ENCODE results near the gene PPBP.

Gene PPBP

DNA sequence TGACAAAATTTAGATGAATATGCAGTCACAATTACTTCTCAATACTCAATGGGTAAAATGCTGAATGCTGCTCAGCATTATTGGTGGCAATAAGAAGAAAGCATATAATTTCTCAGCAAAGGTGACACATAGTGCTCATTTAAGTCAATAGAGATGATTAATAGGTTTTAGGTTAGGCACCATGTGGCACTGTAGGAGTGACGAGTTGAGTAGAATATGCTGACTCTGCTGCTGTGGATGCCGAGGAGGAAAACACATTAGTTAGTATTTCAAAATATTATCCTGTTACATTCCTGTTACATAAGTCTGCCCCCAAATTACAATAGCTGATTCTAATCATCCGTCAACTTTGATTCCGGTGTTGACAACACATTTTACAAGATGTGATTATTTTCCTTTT is 24.1 kb upstream of the PPBP start:
- H3K9ac ChIP-seq (ENCODE audit: low read length): no peak overlapping the region
- H3F3A ChIP-seq (ENCODE audit: insufficient read depth): no peaks in the 10 kb centered on the region
- no peaks in the 10 kb centered on the region for H3K27me3 ChIP-seq (ENCODE audit: low read length)
- TF ChIP-seq, protein P1, sequence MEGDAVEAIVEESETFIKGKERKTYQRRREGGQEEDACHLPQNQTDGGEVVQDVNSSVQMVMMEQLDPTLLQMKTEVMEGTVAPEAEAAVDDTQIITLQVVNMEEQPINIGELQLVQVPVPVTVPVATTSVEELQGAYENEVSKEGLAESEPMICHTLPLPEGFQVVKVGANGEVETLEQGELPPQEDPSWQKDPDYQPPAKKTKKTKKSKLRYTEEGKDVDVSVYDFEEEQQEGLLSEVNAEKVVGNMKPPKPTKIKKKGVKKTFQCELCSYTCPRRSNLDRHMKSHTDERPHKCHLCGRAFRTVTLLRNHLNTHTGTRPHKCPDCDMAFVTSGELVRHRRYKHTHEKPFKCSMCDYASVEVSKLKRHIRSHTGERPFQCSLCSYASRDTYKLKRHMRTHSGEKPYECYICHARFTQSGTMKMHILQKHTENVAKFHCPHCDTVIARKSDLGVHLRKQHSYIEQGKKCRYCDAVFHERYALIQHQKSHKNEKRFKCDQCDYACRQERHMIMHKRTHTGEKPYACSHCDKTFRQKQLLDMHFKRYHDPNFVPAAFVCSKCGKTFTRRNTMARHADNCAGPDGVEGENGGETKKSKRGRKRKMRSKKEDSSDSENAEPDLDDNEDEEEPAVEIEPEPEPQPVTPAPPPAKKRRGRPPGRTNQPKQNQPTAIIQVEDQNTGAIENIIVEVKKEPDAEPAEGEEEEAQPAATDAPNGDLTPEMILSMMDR (IDR thresholded peaks at IDR 0.05; ENCODE audit: insufficient read depth, low read length, poor library complexity, severe bottlenecking): no peak
- no peak for TF ChIP-seq EZH2phosphoT487 (conservative IDR thresholded peaks at IDR 0.05; ENCODE audit: low read length)
- no peak overlapping the region for H2AFZ ChIP-seq (ENCODE audit: low read depth, low read length, severe bottlenecking)
- H3K36me3 ChIP-seq (ENCODE audit: low read length): no peaks in the 10 kb centered on the region
- no peak overlapping the region for H3K27ac ChIP-seq (ENCODE audit: low read depth, low read length)
- no peak overlapping the region for H3K4me2 ChIP-seq (ENCODE audit: low read depth, low read length, poor library complexity, severe bottlenecking)
- H3K9me3 ChIP-seq (ENCODE audit: insufficient read depth, low read length): no peaks in the 10 kb centered on the region
- no peaks in the 10 kb centered on the region for H3K79me2 ChIP-seq (ENCODE audit: insufficient read depth, low read length)
- H3K4me3 ChIP-seq (ENCODE audit: insufficient read depth, low read length, poor library complexity, severe bottlenecking): no peak overlapping the region
- H4K20me1 ChIP-seq (ENCODE audit: low read depth, low read length): no peaks in the 10 kb centered on the region
- H3K9me2 ChIP-seq (replicated peaks; ENCODE audit: insufficient read depth, low read length): no peaks in the 10 kb centered on the region

DNA sequence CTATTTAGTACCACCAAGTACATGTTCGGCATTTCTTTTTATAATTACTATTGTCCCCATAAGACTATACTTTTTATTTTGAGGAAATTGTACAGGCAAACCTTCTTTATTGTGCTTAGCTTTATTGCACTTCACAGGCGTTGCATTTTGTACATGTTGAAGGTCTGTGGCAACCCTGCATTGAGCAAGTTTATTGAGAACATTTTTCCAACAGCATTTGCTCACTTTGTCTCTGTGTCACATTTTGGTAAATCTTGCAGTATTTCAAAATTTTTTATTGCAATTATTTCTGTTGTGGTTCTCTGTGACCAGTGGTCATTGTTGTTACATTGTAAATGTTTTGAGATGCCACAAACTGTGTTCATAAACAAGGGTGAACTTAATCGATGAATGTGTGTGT is 21.3 kb upstream of the PPBP start:
- H2AFZ ChIP-seq (ENCODE audit: low read depth, low read length, severe bottlenecking): no peak overlapping the region
- H3K9ac ChIP-seq (ENCODE audit: low read length): no peak overlapping the region
- H3K36me3 ChIP-seq (ENCODE audit: low read length): no peaks in the 10 kb centered on the region
- H3K27me3 ChIP-seq (ENCODE audit: low read length): no peaks in the 10 kb centered on the region
- H3F3A ChIP-seq (ENCODE audit: insufficient read depth): no peaks in the 10 kb centered on the region
- no peak overlapping the region for H3K4me2 ChIP-seq (ENCODE audit: low read depth, low read length, poor library complexity, severe bottlenecking)
- TF ChIP-seq EZH2phosphoT487 (conservative IDR thresholded peaks at IDR 0.05; ENCODE audit: low read length): no peak
- no peak overlapping the region for H3K4me3 ChIP-seq (ENCODE audit: insufficient read depth, low read length, poor library complexity, severe bottlenecking)
- H3K79me2 ChIP-seq (ENCODE audit: insufficient read depth, low read length): no peaks in the 10 kb centered on the region
- H3K27ac ChIP-seq (ENCODE audit: low read depth, low read length): no peak overlapping the region
- H3K9me3 ChIP-seq (ENCODE audit: insufficient read depth, low read length): no peaks in the 10 kb centered on the region
- H4K20me1 ChIP-seq (ENCODE audit: low read depth, low read length): no peaks in the 10 kb centered on the region
- no peaks in the 10 kb centered on the region for H3K9me2 ChIP-seq (replicated peaks; ENCODE audit: insufficient read depth, low read length)

DNA sequence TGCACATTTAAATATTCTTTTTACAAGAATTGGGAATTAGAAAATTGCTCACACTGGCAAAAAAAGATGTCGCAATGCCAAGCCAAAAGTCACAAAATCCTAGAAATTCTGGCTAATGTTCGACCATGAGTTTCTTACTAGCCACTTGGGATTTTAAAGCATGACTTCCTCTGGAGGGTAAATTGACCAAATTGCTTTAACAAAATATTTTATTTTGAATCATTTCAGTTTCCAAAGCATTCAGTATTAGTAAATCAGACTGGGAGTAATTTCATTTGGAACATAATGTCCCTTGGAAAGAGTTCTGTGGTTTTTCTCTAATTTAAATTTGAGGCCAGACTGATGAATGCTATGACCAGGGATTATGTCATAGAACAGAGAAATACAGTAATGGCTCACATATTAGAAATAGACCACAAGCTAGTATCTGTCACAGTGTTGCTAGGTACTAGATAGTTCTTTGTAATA is 18.1 kb upstream of the PPBP start:
- Histone ChIP-seq H3K9me3 (ENCODE audit: insufficient read depth, low read length) (no peaks in the 10 kb centered on the region), H3K79me2 (ENCODE audit: insufficient read depth, low read length) (no peaks in the 10 kb centered on the region), H3K27ac (ENCODE audit: low read depth, low read length) (no peak overlapping the region), H3K4me3 (ENCODE audit: insufficient read depth, low read length, poor library complexity, severe bottlenecking) (no peak overlapping the region), H3K4me2 (ENCODE audit: low read depth, low read length, poor library complexity, severe bottlenecking) (no peak overlapping the region), H2AFZ (ENCODE audit: low read depth, low read length, severe bottlenecking) (no peak overlapping the region), H3F3A (ENCODE audit: insufficient read depth) (no peaks in the 10 kb centered on the region), H4K20me1 (ENCODE audit: low read depth, low read length) (no peaks in the 10 kb centered on the region), H3K27me3 (ENCODE audit: low read length) (no peaks in the 10 kb centered on the region), H3K36me3 (ENCODE audit: low read length) (no peaks in the 10 kb centered on the region), H3K9me2 (replicated peaks; ENCODE audit: insufficient read depth, low read length) (no peaks in the 10 kb centered on the region), H3K9ac (ENCODE audit: low read length) (no peak overlapping the region)
- TF ChIP-seq, protein P1 (IDR thresholded peaks at IDR 0.05; ENCODE audit: insufficient read depth, low read length, poor library complexity, severe bottlenecking): no peak
- no peak for TF ChIP-seq EZH2phosphoT487 (conservative IDR thresholded peaks at IDR 0.05; ENCODE audit: low read length)

DNA sequence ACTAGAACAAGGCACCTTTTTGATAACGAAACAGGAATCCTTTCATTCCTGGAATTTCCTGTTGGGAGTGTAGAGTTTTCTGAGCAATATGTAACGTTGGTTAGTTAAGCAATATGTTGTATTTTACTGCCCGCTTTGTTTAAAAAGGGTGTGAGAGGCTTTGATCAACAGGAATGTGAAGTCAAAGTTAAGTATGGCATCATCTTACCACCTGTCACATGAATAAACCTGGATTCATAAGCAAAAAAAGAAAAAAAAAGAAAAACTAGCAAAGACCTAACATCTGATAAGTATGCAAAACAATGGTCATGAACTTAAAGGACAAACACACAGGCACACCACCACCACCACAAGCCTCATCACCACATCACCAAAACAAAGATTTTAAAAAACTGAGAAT is 17.5 kb upstream of the PPBP start:
- Histone ChIP-seq H3F3A (ENCODE audit: insufficient read depth) (no peaks in the 10 kb centered on the region), H3K4me2 (ENCODE audit: low read depth, low read length, poor library complexity, severe bottlenecking) (no peak overlapping the region)

More for the DNA sequence above, 17.5 kb upstream of the PPBP start:
- no peaks in the 10 kb centered on the region for H4K20me1 ChIP-seq (ENCODE audit: low read depth, low read length)
- no peaks in the 10 kb centered on the region for H3K27me3 ChIP-seq (ENCODE audit: low read length)
- no peaks in the 10 kb centered on the region for H3K79me2 ChIP-seq (ENCODE audit: insufficient read depth, low read length)
- no peak overlapping the region for H2AFZ ChIP-seq (ENCODE audit: low read depth, low read length, severe bottlenecking)
- H3K27ac ChIP-seq (ENCODE audit: low read depth, low read length): no peak overlapping the region
- no peaks in the 10 kb centered on the region for H3K9me3 ChIP-seq (ENCODE audit: insufficient read depth, low read length)
- H3K9ac ChIP-seq (ENCODE audit: low read length): no peak overlapping the region
- H3K4me3 ChIP-seq (ENCODE audit: insufficient read depth, low read length, poor library complexity, severe bottlenecking): no peak overlapping the region
- H3K9me2 ChIP-seq (replicated peaks; ENCODE audit: insufficient read depth, low read length): no peaks in the 10 kb centered on the region
- TF ChIP-seq, protein P1 (IDR thresholded peaks at IDR 0.05; ENCODE audit: insufficient read depth, low read length, poor library complexity, severe bottlenecking): no peak
- TF ChIP-seq EZH2phosphoT487 (conservative IDR thresholded peaks at IDR 0.05; ENCODE audit: low read length): no peak
- H3K36me3 ChIP-seq (ENCODE audit: low read length): no peaks in the 10 kb centered on the region
